Testis (tissue), 3 donors: ENCODE measurements around the gene CTIF. TPM values are rescaled to one million over a fixed set of nuclear protein-coding genes. Genes with fewer than 3 reads are reported as not detected.

Experiments
- DNase-seq: peaks from one replicate; pipeline ENCODE4 v3.0.0-alpha.2; 2019
- H3K27ac ChIP-seq, 2 donors: fragments of 200-600 bp; sonication (generic); one replicate each; pipeline ENCODE4 v1.5.1; 2019
- H3K27me3 ChIP-seq: fragments of 200-600 bp; sonication (generic); one replicate; pipeline ENCODE4 v1.5.1; 2019
- H3K36me3 ChIP-seq: fragments of 200-600 bp; sonication (generic); one replicate; pipeline ENCODE4 v1.5.1; 2017; ENCODE audit warnings: low read depth; ENCODE audit errors: missing control alignments
- H3K4me1 ChIP-seq: fragments of 200-600 bp; sonication (generic); one replicate; pipeline ENCODE4 v1.5.1; 2019
- H3K4me3 ChIP-seq, 2 donors: fragments of 200-600 bp; sonication (generic); one replicate each; pipeline ENCODE4 v1.5.1; 2017 to 2019
- H3K9me3 ChIP-seq: fragments of 200-600 bp; sonication (generic); one replicate; pipeline ENCODE4 v1.5.1; 2017
- CTCF ChIP-seq, 3 experiments: fragments of 450-650 bp in 2 of 3; fragments of 200-600 bp in 1 of 3; sonication (generic) in 1 of 3; IDR thresholded peaks; one replicate each; pipeline ENCODE4 v1.5.1; 2016 to 2019; ENCODE audit warnings: antibody characterized with exemption in 3 of 3, mild to moderate bottlenecking in 2 of 3, moderate library complexity in 1 of 3
- POLR2A ChIP-seq: fragments of 450-650 bp; IDR thresholded peaks from one replicate; pipeline ENCODE4 v1.6.1; 2017; ENCODE audit warnings: antibody characterized with exemption, mild to moderate bottlenecking, moderate library complexity
- WGBS, 2 donors: methylation state at CpG; one replicate each; pipeline ENCODE4 v1.1.5; 2018; 5-methylcytosine and 5-hydroxymethylcytosine counted together
- intact Hi-C: fragments of 100-400 bp; cut with DNase I; formaldehyde crosslinking; loops from one replicate; pipeline ENCODE4 v1.15.1; 2023; ENCODE audit warnings: low total_unique reads
- polyA plus RNA-seq: library from polyadenylated mRNA; stranded (reverse); fragments of 350-450 nt; fragmentation: Illumina TruSeq; extraction: RNeasy Lipid Tissue Mini Kit (QIAGEN cat#74804); gene quantifications from one replicate; pipeline ENCODE4 v1.2.3, GENCODE V29; 2014; ENCODE audit warnings: low read depth, low replicate concordance; ENCODE audit not compliant: insufficient read depth
- total RNA-seq, 2 donors: library from RNA; depleted of rRNA; stranded (reverse); fragments of >200 nt; gene quantifications; one replicate each; pipeline ENCODE4 v1.2.3, GENCODE V29; 2016

CTIF gene
- total and polyA plus RNA-seq, 3 donors from 2014 or later, result 33.8 to 41.5 (median 35.6) TPM

GRCh38 chr18:48765053-48765452, 226.2 kb downstream of the CTIF start:
- WGBS, 2 donors, result 82 to 84% methylated on average over 4 to 6 of the region's 6 CpGs
- no peak for DNase-seq
- Histone ChIP-seq H3K27ac (no peak overlapping the region), H3K36me3 (no peaks in the 10 kb centered on the region), H3K27me3 (no peaks in the 10 kb centered on the region), H3K9me3 (no peaks in the 10 kb centered on the region), H3K4me3 (no peak overlapping the region), H3K4me1 (peaks cover 3% of the 10 kb centered on the region)
- intact Hi-C loops, result no loop called here
- TF ChIP-seq POLR2A (no peak), CTCF (IDR thresholded peaks at IDR 0.05) (no peak)

GRCh38 chr18:48766026-48766425, 227.2 kb downstream of the CTIF start:
- Histone ChIP-seq H3K27me3 (no peaks in the 10 kb centered on the region), H3K36me3 (no peaks in the 10 kb centered on the region), H3K27ac (no peak overlapping the region), H3K9me3 (no peaks in the 10 kb centered on the region), H3K4me3 (no peak overlapping the region), H3K4me1 (peaks cover 3% of the 10 kb centered on the region)
- intact Hi-C loops, result no loop called here
- TF ChIP-seq CTCF (IDR thresholded peaks at IDR 0.05), result no peak
- no peak for TF ChIP-seq POLR2A
- DNase-seq, result no peak
- 89 to 94% methylated on average over 4 of the region's 4 CpGs for WGBS, 2 donors

GRCh38 chr18:48766487-48766886, 227.7 kb downstream of the CTIF start:
- no peaks in the 10 kb centered on the region for H3K36me3 ChIP-seq
- no peak overlapping the region for H3K27ac ChIP-seq
- WGBS, 2 donors, result 93 to 100% methylated on average over 2 to 10 of the region's 10 CpGs
- no peak overlapping the region for H3K4me3 ChIP-seq
- no peak for TF ChIP-seq CTCF (IDR thresholded peaks at IDR 0.05)
- no peak for TF ChIP-seq POLR2A
- H3K27me3 ChIP-seq, result no peaks in the 10 kb centered on the region
- peaks cover 3% of the 10 kb centered on the region for H3K4me1 ChIP-seq
- no peaks in the 10 kb centered on the region for H3K9me3 ChIP-seq
- DNase-seq, result no peak
- intact Hi-C loops, result no loop called here

GRCh38 chr18:48767090-48767690, 228.4 kb downstream of the CTIF start:
- TF ChIP-seq CTCF (IDR thresholded peaks at IDR 0.05) (no peak), POLR2A (no peak)
- Histone ChIP-seq H3K4me3 (no peak overlapping the region), H3K4me1 (peaks cover 3% of the 10 kb centered on the region), H3K36me3 (no peaks in the 10 kb centered on the region), H3K9me3 (no peaks in the 10 kb centered on the region), H3K27ac (no peak overlapping the region), H3K27me3 (no peaks in the 10 kb centered on the region)
- DNase-seq, result no peak
- intact Hi-C loops, result no loop called here
- 56 to 57% methylated on average over 10 of the region's 10 CpGs for WGBS, 2 donors

GRCh38 chr18:48769006-48769636, 230.3 kb downstream of the CTIF start:
- intact Hi-C loops, result no loop called here
- TF ChIP-seq POLR2A (no peak), CTCF (IDR thresholded peaks at IDR 0.05) (no peak)
- WGBS, 2 donors, result 76 to 88% methylated on average over 8 to 10 of the region's 10 CpGs
- H3K36me3 ChIP-seq, result no peaks in the 10 kb centered on the region
- no peaks in the 10 kb centered on the region for H3K9me3 ChIP-seq
- no peak overlapping the region for H3K4me3 ChIP-seq
- H3K27me3 ChIP-seq, result no peaks in the 10 kb centered on the region
- H3K27ac ChIP-seq, result no peak overlapping the region
- no peak for DNase-seq
- H3K4me1 ChIP-seq, result peaks cover 3% of the 10 kb centered on the region
